NCI-H526 treated with DMSO at 0.1 percent for 48 hours (cell line): ENCODE measurements around the gene MED14.

ENCODE experiments used
- DNase-seq: peaks from one replicate; lab custom pipeline; 2025; lab: John Stamatoyannopoulos, UW

MED14 gene

DNA sequence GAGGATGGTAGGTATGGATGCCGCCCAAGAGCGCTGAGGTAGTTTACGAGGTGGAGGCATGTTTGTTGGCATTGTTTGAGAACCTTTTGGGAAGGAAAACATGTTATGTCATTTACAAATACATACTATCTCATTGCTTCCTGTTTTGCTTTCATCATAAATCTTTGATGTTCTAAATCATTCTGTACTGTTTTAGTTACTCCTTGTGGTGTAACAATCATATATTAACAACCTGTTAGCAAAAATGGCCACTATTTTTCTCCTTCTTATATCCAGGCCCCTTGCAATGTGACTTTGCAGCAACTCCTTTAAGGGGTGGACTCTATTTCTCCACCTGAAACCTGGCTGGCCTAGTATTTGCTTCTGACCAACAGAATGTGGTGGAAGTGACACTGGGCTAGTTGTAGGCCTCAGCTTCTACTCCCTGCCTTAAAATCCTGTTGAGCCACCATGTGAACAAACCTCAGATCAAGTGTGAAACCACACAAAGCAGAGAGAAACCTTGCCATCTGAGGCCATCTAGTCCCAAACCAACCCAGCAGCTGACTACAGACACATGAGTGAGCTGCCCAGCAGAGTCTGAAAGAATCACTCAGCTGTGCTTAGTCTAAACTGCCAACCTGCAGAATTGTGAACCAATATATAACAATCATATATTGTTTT lies 72.1 kb downstream of the MED14 start:
- DNase-seq: no peak

- peak; percentile 47 for DNase-seq
These were observed 73.9 kb downstream of the MED14 start for GRCh38 chrX:40661489-40661888.

GRCh38 chrX:40660381-40660780 lies 75.0 kb downstream of the MED14 start:
- DNase-seq: no peak

- no peak for DNase-seq
These were observed 81.8 kb downstream of the MED14 start for GRCh38 chrX:40653535-40653934.

GRCh38 chrX:40652664-40653063 lies 82.7 kb downstream of the MED14 start:
- DNase-seq: no peak

- DNase-seq: peak; percentile 34
These were observed 83.6 kb downstream of the MED14 start for GRCh38 chrX:40651620-40652223.

- DNase-seq: peak; percentile 88
These were observed 87.8 kb downstream of the MED14 start, which contains the start of gene CXorf38 for GRCh38 chrX:40647307-40648197. Gene CXorf38, minus strand, starts transcription at chrX:40647561. Its CDS starts 41 bp downstream, at chrX:40647520.

DNA sequence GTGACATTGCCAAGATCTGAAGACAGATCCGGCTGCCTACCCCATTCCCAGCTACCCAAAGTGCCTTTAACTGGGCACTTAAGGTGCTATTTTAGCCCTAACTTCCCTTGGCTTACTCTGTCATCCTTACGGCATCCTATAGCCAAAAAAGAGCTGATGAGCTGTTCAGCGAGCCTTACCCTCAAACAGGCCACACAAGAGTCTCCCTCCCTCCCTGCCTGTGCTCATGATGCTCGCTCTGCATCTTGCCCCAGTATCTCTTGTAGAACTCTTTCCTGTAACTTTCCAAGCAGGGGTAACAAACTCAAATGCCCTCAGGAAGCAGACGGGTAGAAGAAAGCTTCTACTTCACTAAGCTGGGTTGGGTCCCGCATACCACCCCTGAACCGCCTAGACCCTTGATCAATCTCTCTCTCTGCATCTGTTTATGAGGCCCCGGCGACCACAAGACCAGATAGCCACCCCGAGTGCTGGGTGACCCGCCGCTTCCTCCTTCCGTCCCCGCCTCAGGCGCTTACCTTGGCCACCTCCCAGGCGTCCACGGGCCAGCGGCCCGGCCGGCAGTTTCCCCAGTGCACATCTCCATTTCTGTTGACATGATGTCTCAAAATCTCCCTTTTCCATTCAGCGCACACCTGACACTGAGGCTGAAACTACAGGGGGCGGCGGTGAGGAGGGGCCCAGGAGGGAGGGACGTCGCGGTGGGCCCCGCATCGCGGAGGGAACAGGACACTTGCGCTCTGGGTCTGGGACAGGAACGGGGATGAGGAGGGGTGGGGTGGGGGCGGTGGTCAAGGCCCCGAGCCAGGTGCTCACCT lies 88.6 kb downstream of the MED14 start:
- DNase-seq: no peak

DNA sequence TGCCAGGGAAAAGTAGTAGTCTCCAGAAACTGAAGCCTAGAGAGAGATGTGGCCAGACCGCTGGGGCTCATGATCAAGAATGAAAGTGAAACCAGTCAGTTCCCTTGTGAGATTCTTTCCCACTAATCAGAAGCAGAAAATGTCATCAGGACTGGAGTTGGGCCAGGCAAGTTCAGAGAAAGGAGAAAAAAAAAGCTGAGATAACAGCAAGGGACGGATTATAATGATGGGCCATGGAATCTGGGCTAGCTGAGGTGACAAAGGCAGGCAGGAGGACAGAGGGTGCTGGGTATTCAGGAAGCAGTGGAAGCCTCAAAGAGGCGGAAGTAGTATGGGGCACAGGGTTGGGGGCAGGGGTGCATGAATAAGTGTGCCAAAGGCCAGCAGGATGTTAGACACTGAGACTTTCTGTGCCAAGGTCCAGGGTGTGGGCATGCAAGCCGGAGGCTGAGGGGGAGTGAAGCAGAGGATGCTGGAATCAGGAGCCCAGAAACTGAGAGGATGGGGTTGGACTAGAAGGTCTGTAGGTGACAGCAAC lies 90.5 kb downstream of the MED14 start:
- DNase-seq: no peak

GRCh38 chrX:40644176-40644575 lies 91.2 kb downstream of the MED14 start:
- DNase-seq: no peak

DNA sequence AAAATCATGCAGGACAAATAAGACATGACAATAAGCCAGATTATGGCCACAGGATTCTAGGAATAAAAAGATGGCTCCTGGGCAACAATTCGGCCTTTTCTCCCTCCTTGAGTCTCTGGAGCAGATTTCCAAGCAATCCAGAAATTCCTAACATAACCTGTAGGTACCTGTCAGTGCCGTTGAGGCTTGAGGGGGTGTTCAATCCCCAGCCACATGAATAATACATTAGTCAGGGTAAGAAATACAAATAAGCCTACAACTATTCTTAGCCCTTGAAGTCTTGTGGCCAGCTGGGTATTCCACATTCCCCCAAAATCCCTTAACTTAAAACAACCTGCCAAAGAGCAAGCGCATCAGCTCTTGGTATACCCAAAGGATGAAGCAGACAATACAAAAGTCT lies 97.7 kb downstream of the MED14 start:
- DNase-seq: no peak

GRCh38 chrX:40632199-40632598 lies 103.1 kb downstream of the MED14 start:
- no peak for DNase-seq

DNA sequence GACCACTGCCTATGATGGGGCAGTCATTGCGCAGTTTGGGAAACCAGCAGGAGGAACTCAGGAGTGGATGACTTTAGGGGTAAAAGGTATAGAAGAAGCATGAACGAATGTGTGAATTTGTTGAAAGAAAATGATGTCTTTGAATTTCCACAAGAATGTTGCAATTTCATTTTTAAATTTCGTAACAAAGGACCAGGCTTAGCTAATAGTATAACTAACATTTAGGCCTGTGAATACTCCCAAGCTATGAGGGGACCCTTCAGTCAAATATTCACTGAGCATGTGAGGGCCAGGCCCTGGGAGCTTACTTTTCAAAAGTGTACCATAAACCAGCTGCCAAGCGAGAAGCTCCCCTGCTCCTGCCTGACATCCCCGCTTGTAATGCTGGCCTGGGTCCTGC lies 106.8 kb downstream of the MED14 start:
- DNase-seq: no peak

DNA sequence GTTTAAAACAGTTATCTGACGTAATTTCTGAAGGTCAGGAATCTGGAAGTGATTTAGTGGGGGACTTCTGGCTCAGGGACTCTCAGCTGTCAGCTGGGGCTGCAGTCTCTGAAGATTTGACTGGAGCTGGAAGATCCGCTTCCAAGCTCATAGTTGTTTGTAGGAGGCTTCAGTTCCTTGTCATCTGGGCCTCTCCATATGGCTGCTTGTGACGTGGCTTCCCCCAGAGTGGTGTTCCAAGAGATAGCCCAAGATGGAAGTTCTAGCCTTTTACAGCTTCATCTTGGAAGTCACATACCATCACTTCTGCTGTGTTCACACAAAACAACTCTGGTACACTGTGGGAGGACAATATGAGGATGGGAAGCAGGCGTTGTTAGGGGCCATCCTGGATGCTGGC lies 110.0 kb downstream of the MED14 start:
- no peak for DNase-seq

- no peak for DNase-seq
These were observed 111.7 kb downstream of the MED14 start for GRCh38 chrX:40623665-40624064.

GRCh38 chrX:40623139-40623536 lies 112.2 kb downstream of the MED14 start, which contains the start of gene MPC1L:
Gene MPC1L, plus strand, starts transcription at chrX:40623428. Its CDS starts 138 bp downstream, at chrX:40623566.
- DNase-seq: no peak

- no peak for DNase-seq
These were observed 112.7 kb downstream of the MED14 start for GRCh38 chrX:40622479-40623138.

GRCh38 chrX:40617566-40617965 lies 117.8 kb downstream of the MED14 start:
- DNase-seq: no peak

DNA sequence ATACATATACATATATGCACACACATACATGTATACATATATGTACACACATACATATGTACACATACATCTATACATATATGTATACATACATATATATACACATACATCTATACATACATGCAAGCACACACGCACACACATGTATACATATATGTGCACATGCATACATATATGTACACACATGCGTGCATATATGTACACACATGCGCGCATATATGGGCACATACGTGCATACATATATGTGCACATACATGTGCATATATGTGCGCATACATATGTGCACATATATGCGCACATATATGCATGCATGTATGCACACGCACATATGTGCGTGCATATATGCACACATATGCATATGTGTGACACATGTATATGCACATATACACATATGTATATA lies 119.4 kb downstream of the MED14 start:
- DNase-seq: no peak

GRCh38 chrX:40612511-40612910 lies 122.8 kb downstream of the MED14 start:
- DNase-seq: no peak

GRCh38 chrX:40607381-40607780 lies 128.0 kb downstream of the MED14 start:
- no peak for DNase-seq
